Heart left ventricle (tissue), 13 donors: ENCODE data around the gene DPP10.

ENCODE experiments used
- CTCF ChIP-seq, 12 donors: fragments of 200-600 bp; sonication (generic) in 4 of 12; IDR thresholded peaks; one replicate each; pipeline versions ENCODE4 v1.5.0 to v1.8.0; 2018 to 2022; ENCODE audit warnings: antibody characterized with exemption in 12 of 12, mild to moderate bottlenecking in 5 of 12
- POLR2A ChIP-seq, 2 donors: fragments of 450-650 bp; IDR thresholded peaks; one replicate each; pipeline ENCODE4 v1.6.1; 2017; ENCODE audit warnings: antibody characterized with exemption in 2 of 2, mild to moderate bottlenecking in 2 of 2, moderate library complexity in 2 of 2
- donor health status: ischemic (EF 13 %, LVEDD 7.1; RV severe dilation, severe dysfunction).
- donor health status: DM: no; HTN: yes; CAD: no.
- donor health status: DM: no; HTN: no; CAD: no.
- donor health status: ischemic (EF 25% LVEDD 6.9; RV normal size, moderate dysfunction).
- donor health status: ischemic (EF 25% LVEDD 5.7; RV mildly dilated, moderate dysfunction).
- donor health status: ischemic (EF 35%, LVEDD 5.7; RV mildly dilated, moderate dysfunction).
- donor health status: nonischemic (EF 11% LVEDD 7.7; RV severe dilation, severe dysfunction).
- donor health status: DM: yes; HTN: yes; CAD: no.
- donor health status: PGD.
- donor health status: ischemic (EF 29% LVEDD 5.4; RV normal size, mild dysfunction).
- donor health status: nonischemic (EF 23%, LVEDD 6.1; RV moderate dilation, normal function).

DNA sequence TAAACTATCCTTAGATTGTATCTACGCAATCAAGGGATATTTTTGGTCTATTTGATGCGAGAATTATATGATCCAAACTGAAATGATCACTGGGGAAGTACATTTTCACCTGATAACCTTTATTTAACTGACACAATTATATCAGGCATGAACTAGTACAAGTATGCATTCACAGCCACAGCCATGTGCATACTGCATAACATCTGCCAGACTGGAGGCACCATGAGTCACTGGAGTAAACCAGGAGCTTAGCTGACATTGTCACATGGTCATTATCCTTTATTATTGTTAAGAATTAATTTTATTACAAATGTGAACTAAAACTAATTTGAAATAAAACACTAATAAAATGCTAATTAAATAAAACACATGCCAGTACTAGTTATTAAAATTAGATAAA, 1127.1 kb downstream of the DPP10 start:
- TF ChIP-seq CTCF (IDR thresholded peaks at IDR 0.05) (no peak), POLR2A (IDR thresholded peaks at IDR 0.05) (no peak)
